Measurements from ENCODE around the gene GPC5. TPM values are rescaled to one million over a fixed set of nuclear protein-coding genes. Genes with fewer than 3 reads are reported as not detected.

Gene GPC5
- total and polyA plus RNA-seq, 2 donors (not counting 3 experiments of a cell fraction or from before 2014, with no cell fraction given): 0.59 to 0.97 TPM

DNA sequence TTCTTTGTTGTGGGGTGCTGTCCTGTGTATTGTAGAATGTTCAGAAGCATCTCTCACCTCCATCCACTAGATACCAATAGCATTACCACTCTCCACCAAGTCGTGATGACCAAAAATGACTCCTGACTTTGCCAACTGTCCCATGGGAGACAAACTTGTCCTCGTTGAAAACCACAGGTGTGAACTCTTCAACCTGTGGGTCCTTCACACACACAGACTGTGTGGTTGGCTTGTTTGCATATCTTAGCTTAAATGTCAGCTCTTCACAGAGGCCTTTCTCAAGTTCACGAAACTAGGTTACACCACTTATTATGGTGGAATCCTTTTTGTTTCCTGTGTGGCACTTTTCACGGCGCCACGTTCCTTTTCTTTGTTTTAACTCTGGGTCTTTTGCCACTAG lies 6.8 kb downstream of the GPC5 start:
- Histone ChIP-seq H3K4me2 (ENCODE audit: insufficient read depth, low read length) (no peak overlapping the region), H3K9me3 (replicated peaks; ENCODE audit: control insufficient read depth, insufficient read depth, low read length) (no peaks in the 10 kb centered on the region), H3K36me3 (ENCODE audit: control insufficient read depth in 2 of 2, extremely low read depth in 1 of 2, insufficient read depth in 2 of 2, low read length in 2 of 2) (no peaks in the 10 kb centered on the region), H3K9me1 (replicated peaks; ENCODE audit: control insufficient read depth, extremely low read depth, insufficient read depth, low read length) (no peaks in the 10 kb centered on the region), H4K20me1 (replicated peaks; ENCODE audit: control insufficient read depth, extremely low read depth, insufficient read depth, low read length) (no peaks in the 10 kb centered on the region), H3K4me1 (ENCODE audit: control insufficient read depth, extremely low read depth, insufficient read depth, low read length) (no peaks in the 10 kb centered on the region), H3K9ac (replicated peaks; ENCODE audit: extremely low read depth, insufficient read depth, low read length) (no peak overlapping the region), H2AFZ (ENCODE audit: low read depth, low read length) (no peak overlapping the region), H3K79me2 (ENCODE audit: control insufficient read depth, insufficient read depth, low read length) (no peaks in the 10 kb centered on the region), H3K27ac (ENCODE audit: insufficient read depth, low read depth, low read length) (no peak overlapping the region), H3K4me3 (replicated peaks in 1 of 3; ENCODE audit: insufficient read depth in 1 of 3, low read depth in 1 of 3, low read length in 3 of 3) (no peak overlapping the region), H3K27me3 (ENCODE audit: control insufficient read depth in 2 of 2, insufficient read depth in 2 of 2, low read length in 2 of 2) (peaks cover 20 to 43% of the 10 kb centered on the region in 2 experiments)
- ChIA-PET CTCF (interaction anchor here (1.5 to 4.7 kb wide), 3 partner anchors 30 to 91 kb away, joined by 9 to 43 read pairs (median 20); no protein-coding TSS in a partner anchor), POLR2A (no interaction called here)
- intact Hi-C loops (cut with micrococcal nuclease): no loop called here
- no peak for TF ChIP-seq FOS (IDR thresholded peaks at IDR 0.05; ENCODE audit: borderline replicate concordance, insufficient read depth, low read length)
- no peak for TF ChIP-seq EZH2 (IDR thresholded peaks at IDR 0.05; ENCODE audit: borderline replicate concordance, low read depth, low read length, severe bottlenecking)
- no peak for TF ChIP-seq MYC (IDR thresholded peaks at IDR 0.05; ENCODE audit: low read depth, low read length)
- TF ChIP-seq POLR2A (IDR thresholded peaks at IDR 0.05; ENCODE audit: low read depth, low read length): no peak
- TF ChIP-seq POLR2AphosphoS5 (IDR thresholded peaks at IDR 0.05; ENCODE audit: insufficient read depth, low read depth, low read length): no peak
- TF ChIP-seq, protein P1, sequence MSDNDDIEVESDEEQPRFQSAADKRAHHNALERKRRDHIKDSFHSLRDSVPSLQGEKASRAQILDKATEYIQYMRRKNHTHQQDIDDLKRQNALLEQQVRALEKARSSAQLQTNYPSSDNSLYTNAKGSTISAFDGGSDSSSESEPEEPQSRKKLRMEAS (IDR thresholded peaks at IDR 0.05; ENCODE audit: insufficient read depth, insufficient read length): no peak
- no peak for TF ChIP-seq GATA2 (IDR thresholded peaks at IDR 0.05; ENCODE audit: insufficient read depth, insufficient read length, low read depth, low read length)
- TF ChIP-seq JUN (IDR thresholded peaks at IDR 0.05; ENCODE audit: borderline replicate concordance, insufficient read depth, insufficient read length, low read depth): no peak
- TF ChIP-seq, protein P2, sequence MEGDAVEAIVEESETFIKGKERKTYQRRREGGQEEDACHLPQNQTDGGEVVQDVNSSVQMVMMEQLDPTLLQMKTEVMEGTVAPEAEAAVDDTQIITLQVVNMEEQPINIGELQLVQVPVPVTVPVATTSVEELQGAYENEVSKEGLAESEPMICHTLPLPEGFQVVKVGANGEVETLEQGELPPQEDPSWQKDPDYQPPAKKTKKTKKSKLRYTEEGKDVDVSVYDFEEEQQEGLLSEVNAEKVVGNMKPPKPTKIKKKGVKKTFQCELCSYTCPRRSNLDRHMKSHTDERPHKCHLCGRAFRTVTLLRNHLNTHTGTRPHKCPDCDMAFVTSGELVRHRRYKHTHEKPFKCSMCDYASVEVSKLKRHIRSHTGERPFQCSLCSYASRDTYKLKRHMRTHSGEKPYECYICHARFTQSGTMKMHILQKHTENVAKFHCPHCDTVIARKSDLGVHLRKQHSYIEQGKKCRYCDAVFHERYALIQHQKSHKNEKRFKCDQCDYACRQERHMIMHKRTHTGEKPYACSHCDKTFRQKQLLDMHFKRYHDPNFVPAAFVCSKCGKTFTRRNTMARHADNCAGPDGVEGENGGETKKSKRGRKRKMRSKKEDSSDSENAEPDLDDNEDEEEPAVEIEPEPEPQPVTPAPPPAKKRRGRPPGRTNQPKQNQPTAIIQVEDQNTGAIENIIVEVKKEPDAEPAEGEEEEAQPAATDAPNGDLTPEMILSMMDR (IDR thresholded peaks at IDR 0.05; ENCODE audit: extremely low read depth in 1 of 2, insufficient read depth in 1 of 2, low read depth in 1 of 2, low read length in 2 of 2): no peak
- BruUV-seq (replicated peaks): no TSS peak
- dilution Hi-C loops (cut with MboI; ENCODE audit: extremely low pct_ligation_motif_present, low sequenced_read_pairs): no loop called here
- FAIRE-seq (no peak), DNase-seq (ENCODE audit: low read depth, low spot score) (no peak)

All from endothelial cell of umbilical vein (primary cell).